ENCODE measurements around the gene MTUS2.

MTUS2 gene

DNA sequence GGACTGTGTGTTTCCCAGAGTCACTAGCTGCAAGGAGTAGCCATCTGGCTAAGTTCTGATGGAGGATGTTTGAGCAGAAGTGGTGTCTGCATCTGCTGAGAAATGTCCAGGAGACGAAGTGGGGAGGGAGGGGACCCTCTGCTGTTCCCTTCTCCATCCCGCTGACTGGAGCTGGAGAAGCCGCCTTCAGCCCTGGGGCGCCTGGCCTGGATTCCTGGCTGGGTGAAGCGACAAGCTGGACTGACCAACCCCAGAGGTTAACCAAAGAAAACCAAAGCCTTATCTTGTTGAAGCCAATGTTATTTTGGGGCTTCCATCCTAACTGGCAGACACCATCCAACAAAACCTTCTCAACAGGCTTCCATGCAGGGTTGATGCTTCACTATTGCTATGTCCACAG, 707.8 kb downstream of the MTUS2 start:
- Histone ChIP-seq H3K27me3 (ENCODE audit: low read depth) (no peaks in the 10 kb centered on the region), H3K36me3 (replicated peaks) (peaks cover 87% of the 10 kb centered on the region)
- in situ Hi-C loops (cut with MboI; ENCODE audit: low sequenced_read_pairs), result no loop called here

DNA sequence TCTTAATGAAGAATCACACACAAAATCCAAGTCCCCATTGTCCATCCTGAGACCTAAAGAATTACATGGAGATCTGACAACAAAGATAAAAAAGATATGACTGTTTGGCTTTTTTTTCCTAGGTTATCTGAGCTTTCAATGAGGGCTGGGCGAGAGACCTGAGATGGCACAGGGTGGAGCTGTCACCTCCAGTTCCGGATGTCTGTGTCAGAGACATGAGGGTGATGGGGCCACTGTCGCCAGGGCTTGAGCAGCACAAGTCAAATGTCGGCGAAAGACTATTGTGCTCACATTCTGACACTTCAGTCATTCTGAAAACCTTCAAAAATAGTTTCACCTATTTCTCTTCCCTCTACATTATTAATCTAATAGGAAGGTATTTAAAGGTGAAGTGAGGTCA, 709.6 kb downstream of the MTUS2 start:
- no peak for DNase-seq (ENCODE audit: low spot score in 2 of 2)
- Histone ChIP-seq H3K36me3 (replicated peaks) (peaks cover 86% of the 10 kb centered on the region), H3K9me3 (no peaks in the 10 kb centered on the region), H3K4me1 (no peaks in the 10 kb centered on the region), H3K27me3 (ENCODE audit: low read depth) (no peaks in the 10 kb centered on the region), H3K4me3 (no peak overlapping the region)
- in situ Hi-C loops (cut with MboI; ENCODE audit: low sequenced_read_pairs), result no loop called here

More for the DNA sequence above, 707.8 kb downstream of the MTUS2 start:
- Histone ChIP-seq H3K4me1 (no peaks in the 10 kb centered on the region), H3K4me3 (no peak overlapping the region), H3K9me3 (no peaks in the 10 kb centered on the region)
- no peak for DNase-seq (ENCODE audit: low spot score in 2 of 2)

DNA sequence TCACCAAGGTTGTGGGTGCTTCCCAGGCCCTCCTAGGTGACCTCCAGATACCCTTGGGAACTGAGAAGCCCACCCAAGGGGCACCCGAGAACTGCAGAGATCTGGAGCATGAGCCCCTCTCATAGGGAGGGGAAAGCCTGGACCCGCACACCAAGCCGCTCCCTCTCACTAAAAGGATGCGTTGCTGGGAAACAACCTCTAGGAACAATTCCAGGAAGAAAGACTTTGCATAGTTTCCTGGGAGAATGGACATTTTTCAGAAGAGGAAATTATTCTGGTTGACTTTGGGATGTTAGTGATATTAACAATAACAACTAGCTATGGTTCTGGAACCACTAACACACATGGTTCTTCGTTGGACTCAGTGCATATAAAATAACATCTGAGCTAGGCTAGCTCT, 710.8 kb downstream of the MTUS2 start:
- DNase-seq (ENCODE audit: low spot score in 2 of 2), result no peak
- Histone ChIP-seq H3K27me3 (ENCODE audit: low read depth) (no peaks in the 10 kb centered on the region), H3K36me3 (replicated peaks) (peaks cover 86% of the 10 kb centered on the region), H3K4me1 (no peaks in the 10 kb centered on the region), H3K9me3 (no peaks in the 10 kb centered on the region), H3K4me3 (no peak overlapping the region)
- in situ Hi-C loops (cut with MboI; ENCODE audit: low sequenced_read_pairs), result no loop called here

DNA sequence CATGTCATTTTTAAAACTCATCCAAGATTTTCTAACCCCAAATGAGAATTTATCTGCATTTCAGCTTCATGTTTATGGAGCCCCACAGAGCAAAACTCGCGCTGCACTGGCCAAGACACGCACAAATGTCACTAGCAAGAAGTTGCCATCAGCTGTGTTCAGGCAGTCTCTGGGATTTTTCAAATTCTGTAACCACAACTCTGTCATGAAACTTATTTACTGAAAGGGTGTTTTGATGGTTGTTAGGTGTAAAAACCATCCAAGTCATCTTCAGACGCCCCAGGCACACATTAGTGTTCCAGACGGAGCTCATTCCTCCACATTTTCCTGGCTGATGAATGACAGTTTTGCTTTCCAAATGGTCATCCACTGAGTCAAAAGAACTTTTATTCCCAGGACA, 712.0 kb downstream of the MTUS2 start:
- Histone ChIP-seq H3K27me3 (ENCODE audit: low read depth) (no peaks in the 10 kb centered on the region), H3K9me3 (no peaks in the 10 kb centered on the region), H3K4me1 (no peaks in the 10 kb centered on the region), H3K36me3 (replicated peaks) (peaks cover 88% of the 10 kb centered on the region), H3K4me3 (no peak overlapping the region)
- in situ Hi-C loops (cut with MboI; ENCODE audit: low sequenced_read_pairs), result no loop called here
- DNase-seq (ENCODE audit: low spot score in 2 of 2), result no peak

DNA sequence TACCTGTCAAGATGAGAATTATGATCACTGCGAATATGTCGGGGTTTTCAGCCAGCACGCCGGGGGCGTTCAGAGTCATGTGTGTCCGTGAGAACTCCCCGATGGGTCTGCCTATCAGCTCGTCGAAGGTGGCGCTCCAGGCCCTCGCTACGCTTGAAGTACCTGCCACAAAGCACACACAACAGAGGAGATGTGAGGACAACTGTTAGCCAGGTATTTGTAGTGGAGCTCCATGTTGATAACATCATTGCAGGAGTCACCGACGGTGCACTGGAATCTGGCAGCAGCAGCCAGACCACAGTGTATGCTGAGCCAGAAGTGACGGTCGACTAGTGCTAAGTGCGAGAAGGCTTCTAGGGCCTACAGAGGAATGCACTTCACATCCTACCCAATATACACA, 712.7 kb downstream of the MTUS2 start:
- in situ Hi-C loops (cut with MboI; ENCODE audit: low sequenced_read_pairs), result no loop called here
- peaks cover 86% of the 10 kb centered on the region for H3K36me3 ChIP-seq (replicated peaks)
- no peak for DNase-seq (ENCODE audit: low spot score in 2 of 2)

DNA sequence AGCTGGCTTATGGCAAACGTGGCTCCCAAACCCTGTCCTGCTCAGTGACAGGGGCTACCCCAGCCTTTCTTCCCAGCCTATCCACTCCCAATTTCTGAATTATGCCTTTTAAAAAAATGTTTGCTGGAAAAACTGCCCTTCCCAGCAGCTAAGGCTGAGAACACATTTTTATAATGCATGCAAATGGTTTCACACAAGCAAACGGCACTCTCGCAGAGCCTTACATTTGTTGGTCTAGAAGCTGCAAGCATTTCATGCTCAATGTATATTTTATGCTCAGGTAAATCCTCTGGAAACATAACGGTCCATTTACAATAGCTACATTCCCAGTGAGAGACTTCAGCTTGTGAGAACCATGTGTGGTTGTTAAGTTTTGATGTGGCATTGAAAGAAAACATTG, 713.9 kb downstream of the MTUS2 start:
- in situ Hi-C loops (cut with MboI; ENCODE audit: low sequenced_read_pairs), result no loop called here
- DNase-seq (ENCODE audit: low spot score in 2 of 2), result no peak
- H3K4me3 ChIP-seq, result no peak overlapping the region
- no peaks in the 10 kb centered on the region for H3K4me1 ChIP-seq
- H3K27me3 ChIP-seq (ENCODE audit: low read depth), result no peaks in the 10 kb centered on the region
- H3K36me3 ChIP-seq (replicated peaks), result peaks cover 74% of the 10 kb centered on the region
- H3K9me3 ChIP-seq, result no peaks in the 10 kb centered on the region

More for the DNA sequence above, 712.7 kb downstream of the MTUS2 start:
- no peaks in the 10 kb centered on the region for H3K9me3 ChIP-seq
- no peaks in the 10 kb centered on the region for H3K4me1 ChIP-seq
- no peaks in the 10 kb centered on the region for H3K27me3 ChIP-seq (ENCODE audit: low read depth)
- no peak overlapping the region for H3K4me3 ChIP-seq

DNA sequence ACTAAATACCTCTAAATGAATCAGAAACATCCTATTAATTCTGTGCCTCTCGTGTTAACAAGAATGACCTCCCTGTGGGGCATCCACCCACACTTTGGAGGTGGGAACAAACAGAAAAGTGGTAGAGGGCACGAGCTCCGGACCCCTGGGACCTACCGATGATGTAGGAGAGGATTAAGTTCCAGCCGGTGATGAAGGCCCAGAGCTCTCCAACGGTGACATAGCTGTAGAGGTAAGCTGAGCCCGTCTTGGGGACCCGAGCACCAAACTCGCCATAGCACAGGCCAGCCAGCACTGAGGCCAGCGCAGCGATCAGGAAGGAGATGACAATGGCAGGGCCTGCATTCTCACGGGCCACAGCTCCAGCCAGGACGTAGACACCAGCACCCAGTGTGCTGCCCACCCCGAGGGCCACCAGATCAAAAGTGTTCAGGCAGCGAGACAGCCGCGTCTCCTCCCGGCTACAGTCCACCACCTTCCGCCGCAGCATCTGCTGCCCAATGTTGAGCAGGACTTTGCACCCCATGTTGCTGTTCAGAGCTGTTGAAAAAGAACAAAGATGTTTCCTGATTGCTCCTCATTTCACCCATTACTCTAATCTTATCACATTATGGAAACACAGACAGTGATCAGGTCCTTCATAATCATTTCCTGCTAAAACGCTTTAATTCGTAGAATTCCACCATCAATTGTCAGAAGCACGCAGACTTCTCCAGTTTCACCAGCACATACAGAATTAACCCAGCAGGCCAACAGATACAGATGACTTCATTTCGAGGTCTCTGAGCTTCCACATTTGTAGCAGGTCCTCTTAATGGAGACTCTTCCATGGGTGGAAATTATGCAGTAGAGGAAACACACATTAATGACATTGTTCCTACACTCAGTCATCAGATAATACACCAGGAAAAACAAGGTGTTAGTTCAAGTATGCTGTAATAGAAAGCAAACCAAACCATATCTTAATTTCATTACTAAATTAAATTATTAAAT, 715.8 kb downstream of the MTUS2 start:
- Histone ChIP-seq H3K9me3 (no peaks in the 10 kb centered on the region), H3K4me1 (no peaks in the 10 kb centered on the region), H3K27me3 (ENCODE audit: low read depth) (no peaks in the 10 kb centered on the region), H3K36me3 (replicated peaks) (peaks cover 55% of the 10 kb centered on the region), H3K4me3 (no peak overlapping the region)
- in situ Hi-C loops (cut with MboI; ENCODE audit: low sequenced_read_pairs), result no loop called here
- no peak for DNase-seq (ENCODE audit: low spot score in 2 of 2)

DNA sequence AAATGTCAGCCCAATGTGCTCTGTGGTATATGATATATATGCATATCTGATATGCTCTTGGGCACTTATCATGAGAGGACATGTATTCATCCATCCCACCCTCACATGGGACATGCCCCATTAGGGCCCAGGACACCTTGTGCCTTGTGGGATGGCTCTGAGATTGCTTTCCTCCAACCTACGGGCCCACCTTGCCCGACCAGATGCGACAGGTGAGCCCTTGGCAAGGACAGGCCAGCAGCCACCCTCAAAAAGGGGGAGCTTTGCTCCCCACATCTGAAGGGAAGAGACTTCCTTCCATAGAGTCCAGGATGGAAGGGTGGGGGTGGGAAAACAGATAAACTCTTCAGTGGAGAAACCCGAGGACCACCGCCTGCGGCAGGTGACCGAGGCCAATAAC, 716.7 kb downstream of the MTUS2 start:
- no peak for DNase-seq (ENCODE audit: low spot score in 2 of 2)

DNA sequence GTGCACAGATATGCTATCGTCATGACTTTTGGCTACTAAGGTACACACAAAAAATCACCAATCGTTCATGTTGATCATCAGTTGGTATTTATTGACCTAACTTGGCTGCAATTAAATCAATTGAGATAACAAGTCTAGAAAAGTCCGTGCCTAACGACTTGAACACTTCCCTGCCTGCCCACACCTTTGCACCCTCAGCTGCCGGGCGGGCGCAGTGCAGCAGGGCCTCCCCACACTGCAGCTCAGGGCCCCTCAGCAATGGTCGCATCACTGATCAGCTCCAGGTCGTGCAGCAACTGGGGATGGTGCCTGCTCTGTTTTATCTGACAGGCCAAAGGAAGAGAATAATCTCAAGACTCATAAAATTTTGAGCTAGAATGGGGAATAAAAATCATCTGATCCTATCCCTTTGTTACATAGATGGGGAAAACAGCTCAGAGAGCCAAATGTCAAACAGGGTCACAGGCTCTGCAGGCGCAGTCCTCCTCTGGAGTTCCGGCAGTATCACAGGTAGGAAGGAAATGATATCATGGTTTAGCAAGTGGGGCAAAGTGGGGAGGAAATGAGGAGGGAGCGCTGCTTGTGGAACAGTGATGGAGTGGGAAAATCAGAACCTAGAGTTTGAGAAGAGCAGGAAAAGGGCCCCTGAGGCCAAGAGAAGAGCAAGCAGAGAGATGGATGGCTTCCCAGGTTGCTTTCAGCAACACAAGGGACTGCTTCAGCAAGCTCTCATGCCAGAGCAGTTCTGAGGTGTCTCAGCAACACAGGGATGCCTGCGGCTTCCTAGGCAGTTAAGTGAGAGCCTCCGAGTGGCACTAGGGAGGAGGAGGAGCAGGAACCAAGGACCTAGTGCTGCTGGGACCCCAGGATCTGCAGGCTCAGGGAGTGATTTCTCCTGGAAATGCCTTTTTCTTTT, 717.9 kb downstream of the MTUS2 start:
- H3K9me3 ChIP-seq, result no peaks in the 10 kb centered on the region
- H3K4me1 ChIP-seq, result no peaks in the 10 kb centered on the region
- H3K4me3 ChIP-seq, result no peak overlapping the region
- DNase-seq (ENCODE audit: low spot score in 2 of 2), result no peak
- H3K36me3 ChIP-seq (replicated peaks), result peaks cover 44% of the 10 kb centered on the region
- in situ Hi-C loops (cut with MboI; ENCODE audit: low sequenced_read_pairs), result no loop called here
- no peaks in the 10 kb centered on the region for H3K27me3 ChIP-seq (ENCODE audit: low read depth)

More for the DNA sequence above, 716.7 kb downstream of the MTUS2 start:
- Histone ChIP-seq H3K4me1 (no peaks in the 10 kb centered on the region), H3K9me3 (no peaks in the 10 kb centered on the region), H3K36me3 (replicated peaks) (peaks cover 55% of the 10 kb centered on the region), H3K27me3 (ENCODE audit: low read depth) (no peaks in the 10 kb centered on the region), H3K4me3 (no peak overlapping the region)
- in situ Hi-C loops (cut with MboI; ENCODE audit: low sequenced_read_pairs), result no loop called here

DNA sequence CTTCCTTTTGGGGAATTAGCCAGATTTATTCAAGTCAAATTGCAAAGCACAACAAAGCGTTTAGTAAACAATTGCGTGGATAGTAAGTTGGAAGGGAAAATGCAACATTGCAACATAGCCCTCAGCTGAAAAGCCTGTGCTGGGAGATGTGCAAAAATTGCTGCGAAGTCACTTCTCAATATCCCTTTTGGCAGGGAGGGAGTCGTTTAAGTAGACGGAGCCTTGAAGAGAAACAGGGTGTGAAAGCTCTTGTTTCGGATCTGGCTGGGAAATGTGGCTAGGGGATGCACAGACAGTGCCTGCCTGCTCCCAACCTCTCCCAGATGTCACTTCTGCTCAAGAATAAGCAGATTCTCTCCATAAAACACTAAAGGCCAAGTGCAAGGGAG, 718.5 kb downstream of the MTUS2 start:
- DNase-seq (ENCODE audit: low spot score in 2 of 2), result no peak
- H3K36me3 ChIP-seq (replicated peaks), result peaks cover 37% of the 10 kb centered on the region
- in situ Hi-C loops (cut with MboI; ENCODE audit: low sequenced_read_pairs), result no loop called here
- H3K4me1 ChIP-seq, result no peaks in the 10 kb centered on the region
- H3K27me3 ChIP-seq (ENCODE audit: low read depth), result no peaks in the 10 kb centered on the region
- no peaks in the 10 kb centered on the region for H3K9me3 ChIP-seq
- no peak overlapping the region for H3K4me3 ChIP-seq

DNA sequence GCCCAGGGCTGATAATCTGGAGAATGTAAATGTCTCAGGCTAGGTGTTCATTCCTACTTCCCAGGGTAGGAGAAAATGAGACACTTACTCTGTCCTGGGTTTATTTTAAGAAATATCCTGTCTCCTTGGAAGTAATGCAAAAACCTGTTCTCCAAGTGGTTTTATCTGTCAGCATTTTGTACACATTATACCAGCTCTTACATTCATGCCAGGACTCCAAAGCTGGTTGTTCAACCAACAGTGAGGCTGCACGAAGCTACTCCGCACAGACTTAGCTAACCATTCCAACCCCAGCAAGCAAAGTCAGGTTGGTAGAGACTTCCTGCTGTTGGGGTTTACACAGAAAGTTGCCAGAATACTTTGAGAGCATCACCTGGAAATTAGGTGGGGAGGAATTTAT, 719.7 kb downstream of the MTUS2 start:
- H3K27me3 ChIP-seq (ENCODE audit: low read depth), result no peaks in the 10 kb centered on the region

DNA sequence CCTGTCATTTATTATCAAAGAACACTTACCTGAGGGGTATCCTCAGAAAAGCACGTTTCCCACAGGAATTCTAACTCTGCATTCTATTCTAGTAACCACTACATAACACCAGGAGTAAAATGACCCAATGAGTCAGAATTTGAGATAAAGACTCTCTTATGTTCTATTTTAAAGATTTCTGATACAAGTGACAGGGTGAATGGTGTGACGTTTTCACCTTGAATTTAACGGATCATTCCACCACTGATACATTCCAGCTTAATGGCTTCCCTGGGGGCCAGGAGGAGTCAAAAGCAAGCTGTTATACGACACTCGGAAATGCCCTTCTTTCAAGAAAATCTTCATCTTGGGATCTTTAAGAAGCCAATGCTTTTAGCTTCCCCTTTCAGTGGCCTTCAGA, 720.2 kb downstream of the MTUS2 start:
- Histone ChIP-seq H3K27me3 (ENCODE audit: low read depth) (no peaks in the 10 kb centered on the region), H3K36me3 (replicated peaks) (peaks cover 22% of the 10 kb centered on the region), H3K4me3 (no peak overlapping the region), H3K9me3 (no peaks in the 10 kb centered on the region), H3K4me1 (no peaks in the 10 kb centered on the region)
- DNase-seq (ENCODE audit: low spot score in 2 of 2), result no peak
- in situ Hi-C loops (cut with MboI; ENCODE audit: low sequenced_read_pairs), result no loop called here

More for the DNA sequence above, 719.7 kb downstream of the MTUS2 start:
- Histone ChIP-seq H3K4me3 (no peak overlapping the region), H3K36me3 (replicated peaks) (peaks cover 27% of the 10 kb centered on the region), H3K4me1 (no peaks in the 10 kb centered on the region), H3K9me3 (no peaks in the 10 kb centered on the region)
- no peak for DNase-seq (ENCODE audit: low spot score in 2 of 2)
- in situ Hi-C loops (cut with MboI; ENCODE audit: low sequenced_read_pairs), result no loop called here

DNA sequence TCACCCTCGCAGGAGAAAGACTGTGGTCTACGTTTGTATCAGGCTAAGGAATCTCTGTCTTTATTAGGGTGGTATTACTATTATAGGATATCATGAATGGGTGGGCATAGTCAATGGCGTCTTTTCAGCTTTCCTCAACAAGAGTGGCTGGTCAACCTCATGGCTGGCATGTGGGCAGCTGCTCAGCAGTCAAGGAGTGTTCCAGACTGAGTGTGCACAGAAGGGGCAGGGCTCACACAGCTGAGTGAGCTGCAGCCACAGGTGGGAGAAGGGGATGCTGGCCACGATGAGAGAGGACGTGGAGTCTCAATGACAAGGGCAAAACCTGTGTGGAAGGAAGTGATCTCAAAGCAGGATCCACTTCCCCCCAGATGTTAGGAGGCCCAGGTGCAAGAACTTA, 720.7 kb downstream of the MTUS2 start:
- H3K27me3 ChIP-seq (ENCODE audit: low read depth), result no peaks in the 10 kb centered on the region
- no peak overlapping the region for H3K4me3 ChIP-seq
- no peaks in the 10 kb centered on the region for H3K9me3 ChIP-seq
- H3K4me1 ChIP-seq, result no peaks in the 10 kb centered on the region
- no peak for DNase-seq (ENCODE audit: low spot score in 2 of 2)
- peaks cover 18% of the 10 kb centered on the region for H3K36me3 ChIP-seq (replicated peaks)
- in situ Hi-C loops (cut with MboI; ENCODE audit: low sequenced_read_pairs), result no loop called here

DNA sequence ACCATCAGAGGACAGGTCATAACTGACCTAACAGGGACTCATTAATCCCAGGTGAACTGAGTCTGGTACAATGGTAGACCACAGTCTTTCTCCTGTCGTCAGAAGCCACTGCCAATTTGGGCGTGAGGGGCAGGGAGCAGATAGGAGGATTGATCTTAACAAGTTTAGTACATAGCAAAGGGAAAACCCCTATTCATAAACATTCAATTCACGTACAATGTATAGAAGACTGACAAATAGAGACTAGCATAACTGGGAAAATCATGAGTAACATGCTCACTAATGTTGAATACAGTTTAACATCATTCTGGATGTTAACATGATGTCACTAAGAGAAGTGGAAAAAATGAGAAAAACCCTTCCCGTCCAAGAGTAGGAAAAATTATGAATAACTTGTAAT, 721.3 kb downstream of the MTUS2 start:
- Histone ChIP-seq H3K27me3 (ENCODE audit: low read depth) (no peaks in the 10 kb centered on the region), H3K9me3 (no peaks in the 10 kb centered on the region), H3K36me3 (replicated peaks) (peaks cover 20% of the 10 kb centered on the region), H3K4me1 (no peaks in the 10 kb centered on the region), H3K4me3 (no peak overlapping the region)
- in situ Hi-C loops (cut with MboI; ENCODE audit: low sequenced_read_pairs), result no loop called here
- no peak for DNase-seq (ENCODE audit: low spot score in 2 of 2)
